ENCODE measurements around the gene TRIM40.

Gene TRIM40

GRCh38 chr6:30135757-30136156, at the start of gene TRIM40:
TSS of gene TRIM40 (plus strand) at chr6:30136140. CDS start at chr6:30137037, 897 bp downstream.
- FAIRE-seq, result no peak
- DNase-seq (ENCODE audit: insufficient read length, low spot score), result no peak
- no peak for TF ChIP-seq CTCF (IDR thresholded peaks at IDR 0.05; ENCODE audit: insufficient read depth, missing control alignments)

- TF ChIP-seq CTCF (IDR thresholded peaks at IDR 0.05; ENCODE audit: insufficient read depth, missing control alignments), result no peak
- FAIRE-seq, result no peak
These were observed 48.1 kb upstream of the TRIM40 start for GRCh38 chr6:30087876-30088275.

GRCh38 chr6:30091577-30092381, 44.2 kb upstream of the TRIM40 start:
- TF ChIP-seq CTCF (IDR thresholded peaks at IDR 0.05; ENCODE audit: insufficient read depth, missing control alignments), result no peak
- DNase-seq (ENCODE audit: insufficient read length, low spot score) (no peak), FAIRE-seq (no peak)

More at GRCh38 chr6:30087876-30088275, 48.1 kb upstream of the TRIM40 start:
- no peak for DNase-seq (ENCODE audit: insufficient read length, low spot score)

- FAIRE-seq (no peak), DNase-seq (ENCODE audit: insufficient read length, low spot score) (no peak)
- no peak for TF ChIP-seq CTCF (IDR thresholded peaks at IDR 0.05; ENCODE audit: insufficient read depth, missing control alignments)
These were observed 42.9 kb upstream of the TRIM40 start for GRCh38 chr6:30092852-30093543.

- no peak for TF ChIP-seq CTCF (IDR thresholded peaks at IDR 0.05; ENCODE audit: insufficient read depth, missing control alignments)
- DNase-seq (ENCODE audit: insufficient read length, low spot score) (no peak), FAIRE-seq (no peak)
These were observed 41.8 kb upstream of the TRIM40 start for GRCh38 chr6:30093951-30094661.

GRCh38 chr6:30096829-30097228, 39.1 kb upstream of the TRIM40 start:
- no peak for TF ChIP-seq CTCF (IDR thresholded peaks at IDR 0.05; ENCODE audit: insufficient read depth, missing control alignments)
- FAIRE-seq (no peak), DNase-seq (ENCODE audit: insufficient read length, low spot score) (no peak)
